Measurements from ENCODE around the gene DEPP1.
"Not testable (repeated sequence)": the region's sequence is repeated elsewhere in the genome, so short reads cannot be mapped to it uniquely, and the experiment has no call there.

Gene DEPP1, protein sequence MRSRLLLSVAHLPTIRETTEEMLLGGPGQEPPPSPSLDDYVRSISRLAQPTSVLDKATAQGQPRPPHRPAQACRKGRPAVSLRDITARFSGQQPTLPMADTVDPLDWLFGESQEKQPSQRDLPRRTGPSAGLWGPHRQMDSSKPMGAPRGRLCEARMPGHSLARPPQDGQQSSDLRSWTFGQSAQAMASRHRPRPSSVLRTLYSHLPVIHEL

DNA sequence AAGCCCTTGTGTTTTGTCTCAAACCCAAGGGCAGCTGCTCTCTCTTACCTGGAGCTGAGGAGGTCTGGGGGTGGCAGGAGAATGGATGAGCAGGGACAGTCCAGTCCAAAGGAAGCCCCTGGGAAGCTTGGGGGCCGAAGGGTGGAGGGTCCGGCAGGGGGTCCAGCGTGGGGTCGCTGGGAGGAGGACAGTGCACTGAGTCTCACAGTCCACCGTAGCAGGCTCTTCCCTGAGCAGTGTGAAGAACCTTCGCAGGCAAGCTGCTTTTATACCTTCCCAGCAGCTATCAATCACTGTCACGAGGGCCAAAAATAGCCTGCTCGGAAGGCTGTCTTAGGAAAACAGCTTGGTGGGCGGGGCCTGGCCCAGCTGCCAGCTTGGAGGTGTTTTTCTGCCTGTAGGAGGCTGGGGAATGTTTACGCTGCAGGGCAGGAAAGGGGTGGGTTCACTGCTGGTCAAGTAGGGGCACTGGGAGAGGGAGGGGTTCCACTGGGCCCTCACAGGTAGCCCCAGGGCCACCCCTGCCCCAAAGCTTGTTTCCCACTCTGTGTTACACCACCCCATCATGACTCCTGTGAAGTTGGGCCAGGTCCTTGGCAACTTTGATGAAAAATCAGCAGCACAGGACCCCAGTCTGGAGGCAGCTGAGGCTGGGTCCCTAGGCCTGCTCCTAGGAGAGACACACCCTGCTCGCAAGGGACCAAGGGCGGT lies at the start of gene DEPP1:
TSS of gene DEPP1 (minus strand) at position 240 of the 711 bp plus-strand sequence. CDS start 779 bp downstream, outside the sequence.
- peak; percentile 56 for DNase-seq (ENCODE audit: insufficient read length, low spot score)
- no peak for FAIRE-seq
- peak; percentile 98 for TF ChIP-seq POLR2A (IDR thresholded peaks at IDR 0.05; ENCODE audit: low read depth, low read length)

DNA sequence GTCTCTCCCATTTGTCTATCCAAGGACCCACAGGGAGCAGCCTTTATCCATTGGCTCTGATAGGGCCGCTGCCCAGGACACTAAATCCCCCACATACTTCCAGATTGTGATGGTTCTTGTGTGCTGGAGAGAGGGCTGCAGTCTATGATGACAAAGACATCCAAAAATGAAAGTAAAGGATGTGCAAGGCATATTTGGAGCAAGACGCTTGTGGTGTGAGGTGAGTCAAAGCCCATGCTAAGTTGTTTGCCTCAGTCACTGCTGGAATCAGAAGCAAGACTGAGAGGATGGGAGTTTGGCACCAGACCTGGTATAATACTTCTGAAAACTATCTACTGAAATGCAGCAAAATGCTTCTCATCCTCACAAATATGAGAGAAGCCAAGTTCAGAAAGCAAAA lies 44.8 kb upstream of the DEPP1 start:
- TF ChIP-seq POLR2A (IDR thresholded peaks at IDR 0.05; ENCODE audit: low read depth, low read length): no peak
- DNase-seq (ENCODE audit: insufficient read length, low spot score): no peak
- no peak for FAIRE-seq

DNA sequence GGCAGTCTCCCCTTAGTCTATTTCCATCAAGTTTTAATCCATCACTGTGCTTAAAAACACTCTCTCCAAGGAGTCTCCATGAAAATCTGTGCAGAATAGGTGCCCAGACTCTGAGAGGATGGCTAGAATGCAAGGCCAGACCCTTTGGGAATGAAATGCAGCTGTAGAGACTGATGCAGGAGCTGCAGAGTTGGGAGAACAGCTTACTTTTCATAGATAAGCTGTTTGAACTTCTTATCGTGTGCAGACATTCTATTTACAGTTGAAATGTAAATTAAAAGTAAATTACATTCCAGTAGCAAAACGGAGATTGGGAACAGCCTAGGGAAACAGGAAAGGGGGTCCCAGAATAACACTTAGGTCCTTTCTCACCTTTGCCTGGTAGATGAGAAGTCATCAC lies 37.0 kb upstream of the DEPP1 start:
- no peak for DNase-seq (ENCODE audit: insufficient read length, low spot score)
- no peak for FAIRE-seq
- TF ChIP-seq POLR2A (IDR thresholded peaks at IDR 0.05; ENCODE audit: low read depth, low read length): no peak

DNA sequence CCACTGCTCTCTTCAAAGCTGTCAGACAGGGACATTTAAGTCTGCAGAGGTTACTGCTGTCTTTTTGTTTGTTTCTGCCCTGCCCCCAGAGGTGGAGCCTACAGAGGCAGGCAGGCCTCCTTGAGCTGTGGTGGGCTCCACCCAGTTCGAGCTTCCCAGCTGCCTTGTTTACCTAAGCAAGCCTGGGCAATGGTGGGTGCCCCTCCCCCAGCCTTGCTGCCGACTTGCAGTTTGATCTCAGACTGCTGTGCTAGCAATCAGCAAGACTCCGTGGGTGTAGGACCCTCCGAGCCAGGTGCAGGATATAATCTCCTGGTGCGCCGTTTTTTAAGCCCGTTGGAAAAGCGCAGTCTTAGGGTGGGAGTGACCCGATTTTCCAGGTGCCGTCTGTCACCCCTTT lies 35.9 kb upstream of the DEPP1 start:
- not testable (repeated sequence) for FAIRE-seq; DNase-seq (ENCODE audit: insufficient read length, low spot score)

DNA sequence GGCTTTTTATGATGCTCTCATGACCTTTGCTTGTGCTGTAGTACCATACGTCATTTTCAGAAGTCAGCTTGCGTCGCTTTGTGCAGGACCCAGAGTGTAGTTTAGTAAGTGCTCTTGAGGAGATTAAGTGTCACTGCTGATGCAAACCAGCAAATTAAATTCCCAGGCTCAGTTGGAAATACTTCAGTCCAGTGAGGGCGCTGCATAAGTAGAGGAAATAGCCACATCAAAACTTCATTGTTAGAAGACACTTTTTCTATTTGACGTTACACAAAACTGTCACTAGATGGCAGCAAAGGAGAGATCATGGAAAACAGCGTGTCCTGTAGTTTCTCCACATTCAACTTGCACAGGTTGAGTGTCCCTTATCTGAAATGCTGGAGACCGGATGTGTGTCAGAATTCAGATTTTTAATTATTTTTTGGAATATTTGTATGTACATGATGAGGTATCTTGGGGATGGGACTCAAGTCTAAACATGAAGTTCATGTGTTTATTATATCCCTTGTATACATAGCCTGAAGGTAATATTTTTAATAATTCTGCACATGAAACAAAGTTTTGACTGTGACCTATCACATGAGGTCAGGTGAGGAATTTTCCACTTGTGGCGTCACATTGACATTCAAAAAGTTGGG lies 30.0 kb upstream of the DEPP1 start:
- DNase-seq (ENCODE audit: insufficient read length, low spot score) (peak; percentile 31), FAIRE-seq (peak; percentile 91)
- no peak for TF ChIP-seq POLR2A (IDR thresholded peaks at IDR 0.05; ENCODE audit: low read depth, low read length)

DNA sequence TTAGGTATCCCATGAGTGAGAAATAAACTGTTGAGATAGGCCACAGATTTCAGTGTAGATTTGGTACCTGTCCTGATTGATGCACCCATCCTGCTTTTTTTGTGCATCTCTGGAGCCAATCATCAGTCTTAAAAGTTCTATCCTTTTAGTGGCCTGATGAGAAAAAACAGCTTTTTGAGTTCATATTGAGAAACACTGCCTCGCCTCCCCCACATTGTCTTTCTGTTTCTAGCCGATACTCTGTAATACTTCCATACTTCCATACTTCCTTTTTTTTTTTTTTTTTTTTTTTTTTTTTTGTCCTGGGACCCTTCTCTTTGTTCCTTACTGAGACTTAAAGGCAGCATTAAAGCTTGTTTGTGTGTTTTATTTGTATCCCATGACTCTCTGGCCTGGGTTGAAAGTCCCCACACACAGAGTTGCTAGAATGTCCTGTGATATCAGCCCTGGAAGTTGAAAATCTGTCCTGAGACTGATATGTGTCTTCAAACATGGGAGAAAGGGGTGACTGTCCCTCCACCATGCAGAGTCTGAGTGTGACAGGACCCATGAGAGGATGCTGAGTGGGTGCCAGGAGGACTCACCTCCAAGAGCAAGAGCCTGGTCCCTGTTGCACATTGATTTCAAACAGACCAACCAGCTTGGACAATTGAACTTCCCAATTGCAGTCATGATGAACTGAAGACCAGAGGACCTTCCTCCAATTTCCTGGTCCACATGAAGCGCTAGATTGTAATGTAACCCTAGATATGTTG lies 27.8 kb upstream of the DEPP1 start:
- FAIRE-seq (no peak), DNase-seq (ENCODE audit: insufficient read length, low spot score) (no peak)
- TF ChIP-seq POLR2A (IDR thresholded peaks at IDR 0.05; ENCODE audit: low read depth, low read length): no peak

DNA sequence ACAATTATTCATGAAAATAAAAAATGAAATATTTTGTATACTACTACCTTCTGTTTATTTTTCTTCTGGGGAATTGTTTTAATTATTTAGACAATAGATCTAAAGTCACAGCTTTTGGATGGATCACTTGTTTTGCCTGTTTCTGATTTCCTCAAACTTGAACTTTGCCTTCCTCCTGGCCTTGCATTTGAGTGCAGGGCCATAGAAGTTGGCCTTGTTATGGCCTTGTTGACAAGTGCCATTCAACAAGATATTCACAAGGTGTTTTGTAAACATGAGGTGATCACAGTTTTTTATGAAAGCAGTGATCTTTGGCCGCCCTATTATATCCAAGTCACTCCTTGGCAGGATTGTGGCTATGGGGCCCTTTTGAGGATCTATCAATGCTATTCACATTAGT lies 26.7 kb upstream of the DEPP1 start:
- TF ChIP-seq POLR2A (IDR thresholded peaks at IDR 0.05; ENCODE audit: low read depth, low read length): no peak
- DNase-seq (ENCODE audit: insufficient read length, low spot score) (no peak), FAIRE-seq (no peak)

DNA sequence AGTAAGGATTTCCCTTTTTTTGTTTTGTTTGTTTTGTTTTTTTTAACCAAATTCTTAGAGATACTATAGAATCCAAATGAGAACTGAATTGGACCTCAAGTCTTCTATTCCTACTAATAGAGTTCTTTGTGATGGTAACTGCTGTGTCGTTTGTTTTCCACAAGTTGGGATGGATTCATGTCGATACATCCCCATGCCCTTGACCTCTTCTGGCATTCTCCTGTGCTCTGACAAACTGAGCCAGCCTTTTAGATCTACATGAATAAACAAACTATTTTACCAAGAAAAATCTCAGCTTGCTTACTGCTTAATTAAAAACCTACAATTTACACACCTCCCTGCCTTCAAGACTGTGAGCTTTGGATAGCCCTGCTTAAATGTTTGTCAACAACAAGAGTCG lies 26.1 kb upstream of the DEPP1 start:
- TF ChIP-seq POLR2A (IDR thresholded peaks at IDR 0.05; ENCODE audit: low read depth, low read length): no peak
- DNase-seq (ENCODE audit: insufficient read length, low spot score) (no peak), FAIRE-seq (no peak)

DNA sequence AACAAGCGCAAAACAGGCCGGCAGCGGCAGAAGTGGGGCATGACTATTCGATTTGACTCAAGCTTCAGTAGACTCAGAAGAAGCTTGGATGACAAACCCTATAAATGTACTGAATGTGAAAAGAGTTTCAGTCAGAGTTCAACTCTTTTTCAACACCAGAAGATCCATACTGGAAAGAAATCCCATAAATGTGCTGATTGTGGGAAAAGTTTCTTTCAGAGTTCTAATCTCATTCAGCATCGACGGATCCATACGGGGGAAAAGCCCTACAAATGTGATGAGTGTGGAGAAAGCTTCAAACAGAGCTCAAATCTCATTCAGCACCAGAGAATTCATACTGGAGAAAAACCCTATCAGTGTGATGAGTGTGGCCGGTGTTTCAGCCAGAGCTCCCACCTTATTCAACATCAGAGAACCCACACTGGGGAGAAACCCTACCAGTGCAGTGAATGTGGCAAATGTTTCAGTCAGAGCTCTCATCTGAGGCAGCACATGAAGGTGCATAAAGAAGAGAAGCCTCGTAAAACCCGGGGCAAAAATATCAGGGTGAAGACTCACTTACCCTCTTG lies 24.9 kb upstream of the DEPP1 start:
- FAIRE-seq: no peak

DNA sequence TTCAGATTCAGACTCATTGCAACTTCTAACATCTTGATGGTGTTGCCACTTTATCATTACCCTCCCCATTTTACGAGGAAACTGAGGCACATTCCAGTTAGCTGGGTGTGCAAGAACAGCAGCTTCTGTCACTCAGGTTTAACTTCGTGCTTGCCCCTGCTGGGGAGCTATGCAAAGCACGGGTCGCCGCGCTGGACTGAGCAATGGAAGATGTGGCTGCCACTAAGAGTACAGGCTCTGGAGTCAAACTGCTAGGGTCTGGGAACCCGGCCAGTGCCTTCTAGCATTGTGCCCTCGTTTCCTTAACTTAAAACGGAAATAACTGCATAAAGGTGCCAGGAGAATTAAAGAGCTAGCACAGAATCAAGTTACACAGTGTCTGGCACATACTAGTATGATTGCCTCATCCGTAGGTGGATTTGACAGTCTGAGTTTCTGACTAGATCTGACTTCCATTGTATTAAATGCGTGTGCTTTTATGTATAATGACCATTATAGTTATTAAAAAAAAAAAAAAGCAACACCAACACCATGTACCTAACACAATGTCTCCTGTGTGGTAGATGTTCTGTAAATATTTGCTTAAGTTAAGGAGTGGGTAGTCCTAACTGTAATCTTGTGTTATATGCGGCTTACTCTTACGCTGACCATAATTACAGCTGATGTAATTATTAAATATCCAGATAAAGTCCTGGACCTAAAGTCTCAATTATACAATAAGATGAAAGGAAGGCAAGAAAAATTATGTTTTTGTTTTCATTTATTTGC lies 23.0 kb upstream of the DEPP1 start:
- DNase-seq (ENCODE audit: insufficient read length, low spot score) (peak; percentile 65), FAIRE-seq (no peak)
- TF ChIP-seq POLR2A (IDR thresholded peaks at IDR 0.05; ENCODE audit: low read depth, low read length): peak; percentile 37; the same call in 1 of the 2 replicates

More for the DNA sequence above, 24.9 kb upstream of the DEPP1 start:
- DNase-seq (ENCODE audit: insufficient read length, low spot score): no peak
- TF ChIP-seq POLR2A (IDR thresholded peaks at IDR 0.05; ENCODE audit: low read depth, low read length): no peak

DNA sequence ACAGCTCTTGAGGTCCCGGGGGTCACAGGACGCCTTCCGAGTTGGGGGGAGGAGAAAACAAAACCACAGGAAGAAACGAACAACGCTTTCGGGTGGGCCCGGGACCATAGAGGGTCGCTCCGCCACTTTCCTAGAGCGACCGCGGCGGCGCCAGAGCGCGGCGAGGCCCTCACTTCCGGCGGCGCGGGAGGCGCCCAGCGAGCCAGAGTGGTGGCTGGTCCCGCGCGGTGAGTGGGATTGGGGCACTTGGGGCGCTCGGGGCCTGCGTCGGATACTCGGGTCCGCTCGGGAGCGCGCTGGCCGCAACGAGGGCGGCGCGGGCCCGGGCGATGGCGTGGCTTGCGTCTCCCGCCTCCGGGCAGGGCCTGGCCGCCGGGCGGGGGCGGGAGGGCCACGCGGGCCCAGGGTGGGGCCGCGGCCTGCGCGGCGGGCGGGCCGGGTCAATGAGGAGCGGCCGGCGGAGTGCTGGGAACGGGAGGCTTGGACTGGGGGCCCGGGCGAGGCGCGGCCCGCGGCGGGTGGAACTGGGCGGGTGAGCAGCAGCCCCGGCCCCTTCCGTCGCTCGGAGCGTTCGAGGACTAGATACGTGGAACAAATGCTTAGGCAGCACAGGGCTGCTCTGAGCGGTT lies 22.3 kb upstream of the DEPP1 start, which contains the start of gene ZNF22:
TSS of gene ZNF22 (plus strand) at position 172 of the 629 bp plus-strand sequence. CDS start 2,446 bp downstream, outside the sequence.
- FAIRE-seq (no peak), DNase-seq (ENCODE audit: insufficient read length, low spot score) (peak; percentile 45)
- TF ChIP-seq POLR2A (IDR thresholded peaks at IDR 0.05; ENCODE audit: low read depth, low read length): peak; percentile 51

DNA sequence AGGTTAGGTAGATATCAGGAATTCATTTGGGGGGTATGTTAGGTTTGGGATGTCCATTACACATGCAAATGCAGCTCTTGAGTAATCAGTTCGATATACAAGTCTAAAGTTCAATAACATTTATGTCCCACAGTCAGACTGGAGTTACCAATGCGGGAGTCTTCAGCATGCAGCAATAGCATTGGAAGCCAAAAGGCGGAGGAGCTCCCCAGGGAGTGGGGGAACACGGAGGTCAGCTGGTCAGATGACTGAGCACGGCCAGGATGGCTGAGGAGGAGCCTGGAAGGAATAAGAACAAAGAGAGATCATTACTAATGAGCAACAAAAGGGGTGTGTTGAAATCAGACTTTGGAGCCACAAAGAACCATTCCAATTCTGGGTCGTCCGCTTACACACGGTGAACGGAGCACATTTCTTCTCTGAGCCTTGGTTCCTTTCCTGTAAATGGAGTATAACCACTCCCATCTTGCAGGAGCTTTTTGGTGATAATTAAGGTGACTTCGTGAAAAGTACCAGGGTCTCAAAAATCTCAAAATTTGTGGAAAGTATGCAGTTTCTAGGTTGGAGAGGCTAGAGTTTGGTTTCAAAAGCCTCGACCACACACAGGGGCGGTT lies 21.6 kb upstream of the DEPP1 start:
- TF ChIP-seq POLR2A (IDR thresholded peaks at IDR 0.05; ENCODE audit: low read depth, low read length): no peak
- DNase-seq (ENCODE audit: insufficient read length, low spot score) (no peak), FAIRE-seq (no peak)

All from H54 (cell line).